IPS-18c (cell line): Measurements from ENCODE around the gene LRIG3.
"Not testable (repeated sequence)": the region's sequence is repeated elsewhere in the genome, so short reads cannot be mapped to it uniquely, and the experiment has no call there.

Experiments
- H3K4me3 ChIP-seq: 2 replicates; pipeline ENCODE4 v1.7.0; 2013; ENCODE audit warnings: low read depth, mild to moderate bottlenecking, low read length, moderate library complexity; ENCODE audit not compliant: insufficient read depth
- H3K9me3 ChIP-seq: one replicate; pipeline ENCODE4 v1.6.1; 2013; ENCODE audit warnings: mild to moderate bottlenecking, low read length, moderate library complexity; ENCODE audit not compliant: control insufficient read depth, insufficient read depth

LRIG3 gene

DNA sequence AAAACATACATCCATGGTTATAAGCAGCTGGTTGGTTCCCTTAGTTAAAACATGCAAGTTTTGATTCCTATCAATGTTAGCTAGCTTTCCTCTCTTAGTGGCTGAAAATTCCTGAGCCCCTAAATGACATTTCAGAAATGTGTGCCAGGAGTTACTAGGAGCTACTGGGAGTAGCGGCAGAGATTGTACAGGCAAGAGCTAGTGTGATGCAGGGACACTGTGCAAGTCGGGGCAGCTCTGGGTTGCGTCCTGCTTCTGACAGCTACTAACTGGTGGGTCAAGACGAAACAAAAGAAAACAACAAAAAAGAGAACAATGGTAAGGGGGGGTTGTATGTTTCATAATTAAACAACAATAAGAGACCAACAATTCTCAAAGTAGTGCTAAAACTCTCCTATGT is 35.4 kb downstream of the LRIG3 start:
- Histone ChIP-seq H3K4me3 (no peak overlapping the region), H3K9me3 (no peaks in the 10 kb centered on the region)

DNA sequence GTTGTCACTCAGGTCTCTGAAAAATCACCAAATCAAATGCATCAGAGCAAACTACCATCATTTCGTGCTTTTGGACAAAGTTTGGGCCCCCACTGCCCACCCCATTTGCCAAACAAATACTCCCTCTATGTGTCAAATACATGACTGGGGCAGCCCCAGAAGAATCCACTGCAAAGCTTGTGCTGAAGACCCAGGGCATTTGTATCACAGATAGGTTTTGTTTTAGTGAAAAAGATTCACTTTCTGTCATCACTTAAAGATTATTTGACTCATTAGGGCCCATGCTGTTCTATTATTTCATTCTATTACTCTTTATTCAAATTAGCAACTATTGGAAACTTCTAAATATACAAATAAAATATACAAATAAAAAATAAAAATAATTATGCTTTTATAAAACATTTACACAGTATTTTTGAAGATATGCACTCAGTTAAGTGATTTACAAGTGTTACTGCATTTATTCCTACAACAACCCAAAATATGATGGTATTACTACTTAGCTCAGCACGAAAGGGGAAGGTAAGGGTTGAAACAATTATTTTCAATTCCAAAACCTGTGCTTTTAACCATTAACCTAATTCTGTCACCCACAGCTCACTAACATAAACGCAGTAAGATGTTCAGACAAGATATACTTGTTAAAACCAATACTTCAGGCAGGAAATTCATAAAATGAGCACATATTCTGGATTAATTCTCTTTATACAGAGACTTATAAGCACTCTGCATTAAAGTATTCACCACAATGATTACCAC is 36.5 kb downstream of the LRIG3 start:
- Histone ChIP-seq H3K4me3 (no peak overlapping the region), H3K9me3 (no peaks in the 10 kb centered on the region)

DNA sequence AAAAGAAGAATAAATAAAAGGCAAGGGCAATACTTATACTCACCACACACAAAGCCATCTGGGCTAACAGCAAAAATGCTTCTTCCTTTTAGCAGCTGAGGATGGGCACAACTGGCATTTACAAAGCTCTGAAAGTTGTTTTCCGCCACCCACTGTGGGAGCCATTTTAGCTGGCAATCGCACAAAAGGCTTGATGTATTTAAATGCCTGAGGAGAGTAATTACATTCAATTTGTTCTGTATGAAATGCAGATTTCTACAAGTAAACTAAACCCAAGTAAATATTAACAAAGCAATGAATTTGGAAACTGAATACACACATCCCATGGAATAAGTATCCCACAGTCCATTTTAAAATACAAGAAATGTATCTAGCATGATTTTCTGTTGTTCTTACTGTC is 37.5 kb downstream of the LRIG3 start:
- H3K4me3 ChIP-seq = no peak overlapping the region
- H3K9me3 ChIP-seq = no peaks in the 10 kb centered on the region

GRCh38 chr12:58881816-58882215 is 38.5 kb downstream of the LRIG3 start:
- Histone ChIP-seq H3K9me3 (no peaks in the 10 kb centered on the region), H3K4me3 (no peak overlapping the region)

- Histone ChIP-seq H3K4me3 (no peak overlapping the region), H3K9me3 (no peaks in the 10 kb centered on the region)
Observed at GRCh38 chr12:58880639-58881038, 39.7 kb downstream of the LRIG3 start.

DNA sequence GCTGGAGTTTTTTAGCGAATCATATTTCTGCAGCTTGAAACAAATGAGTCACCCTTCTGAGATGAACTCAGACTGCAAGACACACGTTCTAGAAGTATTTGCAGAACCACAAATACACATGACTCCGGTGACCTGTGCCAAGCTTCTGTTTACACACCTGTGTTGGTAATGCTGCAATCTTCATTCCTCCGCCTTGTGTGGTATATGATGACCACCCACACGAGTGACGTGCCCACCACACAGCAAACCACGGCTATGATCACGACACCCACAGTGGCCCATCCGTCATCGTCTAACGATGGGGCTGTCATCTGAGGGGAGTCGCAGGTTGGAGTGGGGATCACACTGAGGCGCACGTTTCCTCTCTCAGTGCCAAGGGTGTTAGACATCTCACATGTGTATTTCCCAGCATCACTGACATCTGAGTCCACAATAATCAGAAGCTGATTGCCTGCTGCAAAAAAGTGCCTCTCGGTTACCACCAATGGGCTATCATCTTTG is 43.0 kb downstream of the LRIG3 start:
- Histone ChIP-seq H3K9me3 (no peaks in the 10 kb centered on the region), H3K4me3 (no peak overlapping the region)

DNA sequence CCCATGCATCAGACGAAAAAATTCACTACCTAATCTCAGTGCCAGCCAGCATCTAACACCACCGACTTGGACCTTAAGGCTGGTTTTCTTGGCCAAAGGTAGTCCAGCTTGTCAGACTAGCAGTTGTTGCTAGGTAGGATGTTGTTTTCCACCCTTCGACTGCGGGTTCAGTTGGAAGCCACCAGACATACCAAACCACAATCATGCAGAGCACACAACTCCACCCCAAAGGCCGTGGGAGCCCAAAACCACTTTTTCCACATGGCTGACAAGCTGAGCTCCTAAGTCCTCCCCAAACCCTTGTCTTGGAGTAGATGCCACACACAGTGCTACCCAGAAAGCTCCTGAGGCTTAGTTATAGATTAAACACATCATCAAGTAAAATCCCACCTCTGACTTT is 46.8 kb downstream of the LRIG3 start:
- Histone ChIP-seq H3K4me3 (no peak overlapping the region), H3K9me3 (no peaks in the 10 kb centered on the region)

- Histone ChIP-seq H3K4me3 (no peak overlapping the region), H3K9me3 (no peaks in the 10 kb centered on the region)
Observed at GRCh38 chr12:58871556-58871955, 48.7 kb downstream of the LRIG3 start.

- H3K4me3 ChIP-seq = no peak overlapping the region
Observed at GRCh38 chr12:58870595-58870994, 49.7 kb downstream of the LRIG3 start.

GRCh38 chr12:58860788-58861240 is 59.5 kb downstream of the LRIG3 start:
- Histone ChIP-seq H3K4me3 (no peak overlapping the region; the same call in 1 of the 2 replicates), H3K9me3 (no peaks in the 10 kb centered on the region)

More at GRCh38 chr12:58870595-58870994, 49.7 kb downstream of the LRIG3 start:
- H3K9me3 ChIP-seq = no peaks in the 10 kb centered on the region

DNA sequence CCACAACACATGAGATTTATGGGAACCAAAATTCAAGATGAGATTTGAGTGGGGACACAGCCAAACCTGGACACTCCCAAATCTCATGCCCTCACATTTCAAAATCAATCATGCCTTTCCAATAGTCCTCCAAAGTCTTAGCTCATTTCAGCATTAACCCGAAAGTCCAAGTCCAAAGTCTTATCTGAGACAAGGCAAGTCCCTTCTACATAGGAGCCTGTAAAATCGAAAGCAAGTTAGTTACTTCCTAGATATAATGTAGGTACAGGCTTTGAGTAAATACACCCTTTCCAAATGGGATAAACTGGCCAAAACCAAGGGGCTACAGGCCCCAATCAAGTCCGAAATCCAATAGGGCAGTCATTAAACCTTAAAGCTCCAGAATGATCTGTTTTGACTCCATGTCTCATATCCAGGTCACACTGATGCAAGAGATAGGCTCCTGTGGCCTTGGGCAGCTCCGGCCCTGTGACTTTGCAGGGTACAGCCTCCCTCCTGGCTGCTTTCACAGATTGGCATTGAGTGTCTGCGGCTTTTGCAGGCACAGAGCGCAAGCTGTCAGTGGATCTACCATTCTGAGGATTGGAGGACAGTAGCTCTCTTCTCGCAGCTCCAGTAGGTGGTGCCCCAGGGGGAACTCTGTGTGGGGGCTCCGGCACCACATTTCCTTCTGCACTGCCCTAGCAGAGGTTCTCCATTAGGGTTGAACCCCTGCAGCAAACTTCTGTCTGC is 60.1 kb downstream of the LRIG3 start:
- H3K9me3 ChIP-seq = no peaks in the 10 kb centered on the region
- H3K4me3 ChIP-seq = no peak overlapping the region; the same call in 1 of the 2 replicates

- Histone ChIP-seq H3K9me3 (no peaks in the 10 kb centered on the region), H3K4me3 (no peak overlapping the region)
Observed at GRCh38 chr12:58858030-58858429, 62.3 kb downstream of the LRIG3 start.

DNA sequence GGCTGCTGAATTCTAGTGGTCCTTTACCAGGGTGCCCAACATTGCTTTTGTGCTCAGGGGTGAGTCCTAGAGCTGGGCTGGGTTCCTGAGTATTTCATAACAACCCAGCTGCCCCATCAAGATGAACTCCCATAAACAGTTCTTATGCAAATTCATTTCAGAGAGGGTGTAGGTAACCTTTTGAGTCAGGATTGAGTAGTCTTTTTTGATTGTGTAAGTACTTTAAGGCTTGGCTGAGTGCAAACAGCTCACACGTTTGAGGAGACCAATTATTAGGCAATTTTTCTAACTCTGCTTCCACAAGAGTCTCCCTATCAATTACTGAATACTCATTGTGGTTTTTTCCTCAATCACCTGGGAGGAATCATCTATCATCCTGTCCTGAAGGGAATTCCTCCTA is 63.1 kb downstream of the LRIG3 start:
- not testable (repeated sequence) for H3K9me3 ChIP-seq, H3K4me3 ChIP-seq

GRCh38 chr12:58855630-58856029 is 64.7 kb downstream of the LRIG3 start:
- not testable (repeated sequence) for H3K4me3 ChIP-seq, H3K9me3 ChIP-seq

GRCh38 chr12:58850826-58851225 is 69.5 kb downstream of the LRIG3 start:
- Histone ChIP-seq H3K9me3 (peaks cover 3% of the 10 kb centered on the region), H3K4me3 (no peak overlapping the region)

- no peak overlapping the region for H3K4me3 ChIP-seq
- peaks cover 3% of the 10 kb centered on the region for H3K9me3 ChIP-seq
Observed at GRCh38 chr12:58847901-58848600, 72.3 kb downstream of the LRIG3 start.

DNA sequence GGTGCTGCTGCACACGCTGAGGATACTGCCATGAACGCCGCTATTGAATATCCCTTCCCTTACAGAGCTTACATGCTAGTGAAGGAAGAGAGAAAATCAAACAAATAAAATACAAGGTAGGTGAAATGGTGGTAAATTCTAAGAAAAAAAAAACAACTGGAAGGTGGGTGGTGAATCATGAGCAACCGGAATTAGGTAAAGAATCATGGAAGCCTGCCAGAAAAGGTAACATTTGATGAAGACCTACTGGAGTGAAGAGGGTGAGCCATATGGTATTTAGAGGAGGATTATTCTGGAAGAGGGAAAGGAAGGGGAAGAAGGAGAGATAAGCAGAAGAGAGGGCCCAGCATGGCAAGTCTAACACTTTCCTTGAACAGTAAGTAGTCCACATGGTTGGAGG is 76.1 kb downstream of the LRIG3 start:
- Histone ChIP-seq H3K9me3 (no peaks in the 10 kb centered on the region), H3K4me3 (no peak overlapping the region)
